GM21737 (cell line): Measurements from ENCODE around the gene GRIN1.
"Not testable (repeated sequence)": the region's sequence is repeated elsewhere in the genome, so short reads cannot be mapped to it uniquely, and the experiment has no call there.

Source experiments
- ATAC-seq: cut with Tn5 transposase; IDR thresholded peaks from one replicate; pipeline ENCODE4 v1.9.1; 2021; ENCODE audit warnings: mild to moderate bottlenecking, moderate library complexity; ENCODE audit not compliant: unreplicated experiment

Gene GRIN1

DNA sequence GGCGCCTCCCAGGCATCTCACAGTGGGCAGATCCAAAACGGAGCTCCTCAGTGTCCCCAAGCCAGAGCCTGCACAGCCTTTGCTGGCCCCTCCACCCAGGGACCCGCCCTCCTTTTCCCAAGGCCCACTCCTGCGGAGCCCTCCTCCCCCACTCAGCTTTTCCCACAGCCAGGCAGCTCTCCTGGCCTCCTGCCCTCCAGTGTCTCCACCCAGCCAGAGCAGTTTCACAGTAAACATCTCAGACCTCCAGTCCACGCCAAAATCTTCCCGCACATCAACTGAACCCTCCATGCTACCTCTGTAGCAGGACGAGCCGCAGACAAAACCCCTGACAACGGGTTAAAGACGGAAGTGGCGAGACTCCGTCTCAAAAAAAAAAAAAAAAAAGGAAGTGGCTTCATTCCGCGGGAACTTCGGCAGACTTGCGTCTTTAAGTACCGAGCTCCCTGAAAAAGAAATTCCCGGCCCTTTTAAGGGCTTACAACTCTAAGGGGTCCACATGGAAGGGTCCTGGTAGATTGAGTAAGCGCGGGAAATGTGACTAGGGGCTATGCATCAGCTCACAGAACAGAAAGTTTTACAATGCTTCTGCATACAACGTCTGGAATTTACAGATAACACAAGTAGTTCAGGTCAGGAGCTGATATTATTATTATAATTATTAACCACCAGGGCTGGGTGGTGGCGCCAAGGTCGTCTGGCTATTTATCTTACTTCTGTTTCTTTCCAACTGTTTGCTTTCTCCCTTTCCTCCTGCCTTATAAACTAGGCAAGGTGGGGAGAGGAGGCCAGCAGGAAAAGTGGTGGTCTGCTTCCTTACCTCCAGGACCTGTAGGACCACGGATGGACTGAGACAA is 11.4 kb upstream of the GRIN1 start:
- no peak for ATAC-seq

DNA sequence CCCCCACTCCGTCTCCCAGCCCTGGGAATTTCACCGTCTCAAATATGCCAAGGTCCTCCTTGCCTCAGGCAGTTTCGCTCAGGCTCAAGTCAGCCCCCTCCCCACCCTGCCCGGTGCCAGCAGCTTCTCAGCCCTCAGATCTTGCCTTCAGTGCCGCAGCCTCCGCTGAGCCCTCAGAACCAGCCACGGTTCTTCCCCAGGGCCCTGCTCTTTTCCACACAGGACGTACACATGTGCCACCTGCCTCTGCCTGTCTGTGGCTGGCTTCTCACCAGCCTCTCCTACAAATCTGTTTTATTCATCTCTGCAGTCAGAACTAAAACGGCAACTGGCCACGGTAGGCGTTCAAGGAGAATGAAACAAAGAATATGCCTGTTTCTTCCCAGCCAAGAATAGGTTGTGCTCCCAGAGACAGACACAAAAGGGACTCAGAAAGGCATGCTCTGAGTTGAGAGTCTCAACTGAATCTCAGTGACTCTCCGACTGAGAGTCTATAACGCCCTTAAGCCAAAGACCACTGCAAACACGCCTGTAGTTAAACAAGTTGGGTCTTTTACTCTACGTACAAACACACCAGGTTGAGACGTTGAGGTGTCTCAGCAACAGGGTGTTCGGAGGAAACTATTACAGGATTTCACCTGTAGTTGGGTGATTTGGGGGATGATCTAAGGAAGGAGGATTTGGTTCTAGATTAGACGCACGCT is 10.6 kb upstream of the GRIN1 start:
- no peak for ATAC-seq

DNA sequence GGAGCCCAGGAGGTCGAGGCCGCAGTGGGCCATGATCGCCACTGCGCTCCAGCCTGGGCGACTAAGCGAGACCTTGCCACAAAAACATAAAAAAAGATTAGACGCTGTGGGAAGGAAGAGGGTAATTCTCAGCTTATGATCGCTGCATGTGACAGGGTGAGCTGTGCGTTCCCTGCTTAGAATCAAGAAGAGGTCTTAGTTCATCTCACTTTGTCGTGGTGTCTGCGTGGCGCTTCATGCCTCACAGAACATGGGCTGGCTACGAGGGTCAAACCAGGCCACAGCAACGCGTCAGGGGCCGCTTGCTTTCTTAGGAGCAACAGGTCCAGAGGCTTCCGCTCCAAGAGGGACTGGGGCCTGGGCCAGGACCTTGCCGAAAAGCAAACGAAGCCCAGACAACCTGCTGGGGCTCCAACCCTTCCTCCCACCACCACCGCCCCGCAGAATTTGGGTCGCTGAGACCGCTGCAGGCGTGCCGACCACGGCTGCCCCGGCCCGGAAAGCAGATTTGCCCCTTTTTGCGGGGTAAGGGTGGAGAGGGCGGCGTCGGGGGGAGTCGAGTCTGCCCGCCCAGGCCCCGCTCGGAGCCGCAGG is 10.0 kb upstream of the GRIN1 start:
- no peak for ATAC-seq

DNA sequence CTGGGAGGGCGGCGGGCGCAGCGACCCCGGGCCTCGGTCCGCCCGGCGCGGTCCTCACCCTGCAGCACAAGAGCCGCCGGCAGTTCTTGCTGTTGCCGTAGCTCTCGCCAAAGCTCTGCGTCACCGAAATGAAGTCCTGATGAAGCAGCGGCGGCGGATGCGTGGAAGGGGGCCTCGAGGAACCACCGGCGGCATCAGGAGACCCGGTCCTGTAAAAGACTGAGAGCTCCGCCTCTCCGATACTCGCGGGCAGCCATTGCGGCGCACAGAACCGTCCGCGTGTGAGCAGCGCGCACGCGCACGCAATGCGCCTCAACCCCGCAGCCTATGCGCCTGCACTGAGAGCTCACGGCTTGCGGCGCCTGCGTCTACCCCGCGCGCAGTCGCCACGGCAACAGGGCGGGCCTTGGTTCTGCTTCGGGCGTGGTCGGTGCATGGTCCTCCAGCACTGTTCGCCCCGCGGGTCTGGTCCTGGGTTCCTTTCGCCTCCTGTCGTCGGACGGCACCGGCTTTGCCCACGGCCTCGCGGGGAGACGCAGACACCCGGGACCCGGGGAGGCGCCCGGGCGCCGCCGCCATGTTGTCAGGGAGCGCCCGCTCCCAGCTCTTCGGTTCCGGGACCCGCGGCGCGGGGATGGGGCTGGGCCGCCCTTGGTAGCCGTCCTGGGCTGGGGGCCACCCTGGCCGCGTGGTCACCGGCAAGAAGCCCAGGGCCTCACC is 9.3 kb upstream of the GRIN1 start:
- peak; percentile 86 for ATAC-seq

DNA sequence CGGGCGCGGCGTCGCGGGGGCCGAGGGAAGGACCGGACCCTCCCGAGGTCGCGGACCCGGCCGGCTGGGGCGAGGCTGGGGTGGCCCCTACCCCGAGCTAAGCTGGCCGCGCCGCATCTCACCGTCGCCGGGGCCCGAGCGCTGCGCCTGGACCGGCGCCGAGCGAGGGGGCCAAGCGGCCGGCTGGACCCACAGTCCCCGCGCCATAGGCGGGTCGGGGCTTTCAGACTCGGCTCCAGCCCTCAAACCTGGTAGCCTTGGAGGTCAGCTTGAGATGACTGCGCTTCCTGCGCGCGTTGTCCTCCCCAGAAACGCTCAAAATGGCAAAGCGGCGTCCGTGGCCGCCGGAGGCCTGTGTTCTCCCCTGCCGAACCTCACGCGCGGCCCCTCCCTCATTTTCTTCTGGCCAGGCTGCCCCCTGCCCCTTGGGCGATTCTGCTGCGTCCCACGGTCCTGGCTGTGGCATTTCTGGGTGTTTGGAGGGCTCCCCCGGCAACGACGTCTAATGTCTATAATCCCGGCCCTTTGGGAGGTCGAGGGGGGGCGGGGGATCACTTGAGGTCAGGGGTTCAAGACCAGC is 8.7 kb upstream of the GRIN1 start:
- no peak for ATAC-seq

DNA sequence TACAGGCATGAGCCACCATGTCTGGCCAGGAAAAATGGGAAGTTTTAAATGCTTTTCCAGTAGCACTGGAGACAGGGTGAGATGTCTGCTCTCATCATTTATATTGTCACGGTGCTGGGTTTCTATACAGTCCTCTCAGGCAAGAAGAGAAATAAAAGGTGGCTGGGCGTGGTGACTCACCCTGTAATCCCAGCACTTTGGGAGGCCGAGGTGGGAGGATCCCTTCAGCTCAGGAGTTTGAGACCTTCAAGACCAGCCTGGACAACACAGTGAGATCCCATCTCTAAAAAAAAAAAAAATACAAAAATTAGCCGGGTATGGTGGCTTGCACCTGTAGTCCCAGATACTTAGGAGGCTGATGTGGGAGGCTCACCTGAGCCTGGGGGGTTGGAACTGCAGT is 4.8 kb upstream of the GRIN1 start:
- no peak for ATAC-seq

DNA sequence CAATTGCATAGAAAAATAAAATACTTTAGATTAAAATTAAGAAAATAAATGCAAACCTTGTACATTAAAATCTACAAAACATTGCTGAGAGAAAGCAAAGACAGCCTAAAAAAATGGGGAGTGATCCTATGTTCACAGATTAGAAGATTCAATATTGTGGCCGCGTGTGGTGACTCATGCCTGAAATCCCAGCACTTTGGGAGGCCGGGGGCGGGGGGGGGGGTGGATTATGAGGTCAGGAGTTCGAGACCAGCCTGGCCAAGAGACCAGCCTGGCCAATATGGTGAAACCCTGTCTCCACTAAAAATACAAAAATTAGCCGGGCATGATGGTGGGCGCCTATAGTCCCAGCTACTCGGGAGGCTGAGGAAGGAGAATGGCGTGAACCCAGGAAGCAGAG is 3.8 kb upstream of the GRIN1 start:
- ATAC-seq, result not testable (repeated sequence)

DNA sequence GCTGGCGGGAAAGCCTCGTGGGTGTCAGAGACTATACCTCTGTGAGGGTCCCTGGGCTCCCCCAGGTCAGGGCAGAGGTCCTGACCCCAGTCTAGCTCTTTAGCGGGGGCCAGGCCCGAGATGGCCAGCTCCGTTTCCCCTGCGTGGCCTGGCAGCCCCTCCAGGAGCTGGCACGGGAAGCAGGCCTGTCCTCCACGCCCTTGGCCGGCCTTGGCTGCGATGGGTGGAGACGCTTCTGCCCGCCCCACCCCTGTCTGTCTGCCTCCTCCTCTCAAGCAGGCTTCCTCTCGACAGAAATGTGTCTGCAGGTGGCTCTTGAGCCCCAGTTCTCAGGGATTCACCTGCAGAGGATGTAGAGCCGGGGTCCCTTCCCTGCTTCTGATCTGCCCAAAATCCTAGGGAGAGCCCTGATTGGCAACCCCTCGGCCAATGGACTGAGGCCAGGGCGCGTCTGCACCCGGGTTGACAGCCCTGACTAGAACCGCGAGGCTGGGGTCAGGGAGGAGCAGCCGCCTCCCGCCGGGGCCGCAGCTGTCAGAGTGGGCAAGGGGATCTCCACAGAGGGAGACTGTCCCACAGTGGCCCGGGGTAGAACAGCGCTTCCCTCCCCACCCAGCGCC is 2.6 kb upstream of the GRIN1 start:
- no peak for ATAC-seq

DNA sequence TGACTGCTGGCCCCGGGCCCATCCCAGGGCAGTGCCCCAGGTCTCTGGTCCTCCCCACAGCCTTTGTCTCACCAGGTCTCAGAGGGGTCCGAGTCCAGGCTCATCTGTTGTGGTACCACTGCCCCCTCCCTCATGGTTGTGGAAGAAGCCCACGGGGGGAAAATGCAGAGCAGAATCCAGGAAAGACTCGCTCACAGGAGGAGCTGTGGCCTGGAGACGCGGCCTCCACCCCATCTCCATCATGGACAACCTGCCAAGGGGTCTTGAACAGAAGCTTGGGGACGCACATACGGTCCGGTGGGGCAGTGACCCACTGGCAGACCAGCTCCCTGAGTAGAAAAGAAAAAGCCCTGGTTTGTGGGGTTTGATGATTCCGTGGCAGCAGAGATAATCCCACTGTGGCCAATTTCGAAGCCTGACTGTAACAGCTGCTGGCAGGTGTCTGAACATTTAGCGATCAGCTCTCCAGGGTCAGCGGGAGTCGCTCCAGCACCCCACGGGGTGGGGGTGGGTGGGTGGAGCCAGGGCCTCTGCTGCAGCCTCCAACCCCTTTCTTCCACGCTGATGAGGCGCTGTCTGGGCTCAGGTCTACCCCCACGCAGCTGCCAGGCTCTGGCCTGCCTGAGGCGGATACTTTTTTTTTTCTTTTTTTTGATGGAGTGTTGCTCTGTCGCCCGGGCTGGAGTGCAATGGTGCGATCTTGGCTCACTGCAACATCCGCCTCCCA is 1.9 kb upstream of the GRIN1 start:
- no peak for ATAC-seq

DNA sequence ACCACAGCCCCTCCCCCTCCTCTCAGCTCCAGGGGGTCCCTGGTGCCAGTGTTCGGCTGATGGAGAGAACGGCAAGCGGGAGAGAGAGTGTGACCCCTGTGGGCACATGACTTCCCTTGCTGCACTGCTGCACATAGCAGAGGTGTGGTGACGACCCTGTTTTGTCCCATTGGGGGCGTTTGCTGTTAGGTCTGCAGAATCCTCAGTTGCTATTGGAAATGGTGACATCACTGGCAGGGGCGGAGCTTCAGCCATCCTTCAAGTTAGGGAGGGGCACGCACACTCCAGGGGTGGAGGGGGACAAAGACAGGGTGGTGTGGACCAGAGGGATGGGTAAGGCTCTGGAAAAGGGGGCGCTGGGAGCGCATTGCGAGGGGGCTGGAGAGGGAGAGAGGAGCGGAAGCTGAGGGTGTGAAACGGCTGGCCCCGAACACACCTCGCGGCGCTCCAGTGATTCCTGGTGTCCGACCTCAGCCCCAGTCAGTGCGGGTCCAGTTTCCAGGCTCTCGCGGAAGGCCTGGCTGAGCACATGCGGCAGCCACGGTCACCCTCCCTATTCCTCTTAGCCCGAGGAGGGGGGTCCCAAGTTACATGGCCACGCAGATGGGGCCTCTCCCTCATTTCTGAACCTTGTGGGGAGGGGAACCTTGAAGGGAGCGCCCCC is 764 bp upstream of the GRIN1 start:
- ATAC-seq, result no peak

DNA sequence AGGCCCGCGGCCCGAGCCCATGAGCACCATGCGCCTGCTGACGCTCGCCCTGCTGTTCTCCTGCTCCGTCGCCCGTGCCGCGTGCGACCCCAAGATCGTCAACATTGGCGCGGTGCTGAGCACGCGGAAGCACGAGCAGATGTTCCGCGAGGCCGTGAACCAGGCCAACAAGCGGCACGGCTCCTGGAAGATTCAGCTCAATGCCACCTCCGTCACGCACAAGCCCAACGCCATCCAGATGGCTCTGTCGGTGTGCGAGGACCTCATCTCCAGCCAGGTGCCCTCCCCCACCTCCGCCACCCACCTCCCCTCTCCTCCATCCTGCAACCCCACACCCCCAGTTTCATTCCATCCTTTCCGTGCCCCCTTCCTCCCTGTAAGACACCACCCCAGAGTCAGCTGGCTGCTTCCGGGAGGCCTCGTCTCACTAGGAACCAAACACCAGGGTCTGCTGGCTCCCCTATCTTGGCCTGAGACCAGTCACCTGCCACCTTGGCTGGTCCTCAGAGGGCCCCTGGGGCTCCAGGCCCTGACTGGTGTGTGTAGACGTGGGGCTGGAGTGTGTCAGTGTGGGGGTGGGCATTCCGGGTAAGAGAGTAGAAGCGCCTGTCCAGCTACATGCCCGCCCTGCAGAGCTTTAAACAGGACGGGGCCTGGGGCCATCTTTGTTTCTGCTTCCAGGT is 655 bp downstream of the GRIN1 start:
- ATAC-seq, result no peak

DNA sequence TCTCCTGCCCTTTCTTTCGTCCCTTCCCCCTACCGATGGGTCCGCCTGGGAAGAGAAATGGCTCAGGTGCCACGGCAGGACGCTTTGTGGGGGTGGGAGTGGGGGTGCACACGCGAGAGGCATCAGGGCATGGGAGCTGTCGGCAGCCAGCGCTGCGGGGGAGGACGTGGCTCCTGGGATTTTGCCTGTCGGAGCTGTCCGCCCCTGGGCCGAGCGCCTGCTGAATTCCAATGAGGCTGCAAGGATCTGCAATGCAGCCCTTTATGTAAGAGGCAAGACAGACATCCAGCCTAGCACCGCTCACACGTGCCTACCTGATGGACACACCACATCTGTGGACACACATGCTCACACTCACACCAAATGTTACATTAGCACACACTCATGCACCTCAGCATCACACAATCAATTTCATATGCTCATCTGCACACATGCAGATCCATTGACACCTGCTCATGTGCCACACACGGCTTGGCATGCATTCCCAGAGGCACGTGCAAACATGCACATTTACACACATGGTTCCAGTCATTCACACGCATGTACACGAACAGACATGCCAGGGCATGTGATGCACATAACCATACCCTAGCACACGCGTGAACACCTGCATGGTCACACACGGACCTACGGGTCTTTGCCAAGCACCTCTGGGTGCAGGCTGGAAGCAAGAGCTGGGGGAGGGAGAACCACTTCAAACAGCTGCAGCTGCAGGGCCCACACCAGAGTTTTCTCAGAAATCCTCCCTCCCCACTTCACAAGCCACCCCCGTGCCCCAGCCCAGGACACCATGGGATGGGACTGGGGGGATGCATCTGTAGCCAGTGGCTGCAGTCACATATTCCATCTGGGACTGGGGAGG is 1.4 kb downstream of the GRIN1 start:
- ATAC-seq, result no peak

DNA sequence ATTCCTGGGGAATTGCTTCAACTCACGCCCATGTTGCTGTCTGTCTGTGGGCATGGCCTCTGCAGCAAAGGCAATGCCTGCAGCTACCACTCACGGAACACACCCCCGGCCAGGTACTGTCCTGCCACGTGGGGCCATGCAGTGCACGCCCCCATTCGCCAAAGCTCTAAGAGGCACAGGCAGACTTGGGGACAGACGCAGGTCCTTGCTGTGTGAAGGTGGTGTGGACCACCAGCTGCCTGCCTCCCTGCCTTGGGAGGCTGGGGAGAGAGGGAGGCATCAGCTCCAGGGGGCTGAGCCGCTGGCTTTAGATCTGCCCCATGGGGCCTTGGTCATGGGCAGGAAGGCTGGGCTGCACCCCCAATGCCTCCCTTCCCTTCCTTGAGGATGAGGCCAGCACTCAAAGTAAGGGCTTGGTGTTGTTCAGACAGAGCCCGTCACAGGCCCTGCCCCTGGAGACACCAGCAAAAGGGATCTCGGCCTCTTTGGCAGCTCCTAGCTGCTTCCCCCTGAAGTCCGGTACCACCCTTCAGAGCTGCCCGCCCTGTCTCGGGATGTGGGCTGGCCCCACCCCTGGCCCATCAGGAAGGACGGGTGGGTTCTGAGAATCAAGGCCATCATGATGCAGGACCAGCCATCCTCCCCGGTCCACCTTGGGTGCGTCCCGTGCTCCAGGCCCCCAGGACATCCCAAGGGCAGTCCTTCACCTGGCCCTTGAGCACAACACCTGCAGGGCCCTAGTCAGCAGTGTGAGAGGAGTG is 2.3 kb downstream of the GRIN1 start:
- no peak for ATAC-seq

DNA sequence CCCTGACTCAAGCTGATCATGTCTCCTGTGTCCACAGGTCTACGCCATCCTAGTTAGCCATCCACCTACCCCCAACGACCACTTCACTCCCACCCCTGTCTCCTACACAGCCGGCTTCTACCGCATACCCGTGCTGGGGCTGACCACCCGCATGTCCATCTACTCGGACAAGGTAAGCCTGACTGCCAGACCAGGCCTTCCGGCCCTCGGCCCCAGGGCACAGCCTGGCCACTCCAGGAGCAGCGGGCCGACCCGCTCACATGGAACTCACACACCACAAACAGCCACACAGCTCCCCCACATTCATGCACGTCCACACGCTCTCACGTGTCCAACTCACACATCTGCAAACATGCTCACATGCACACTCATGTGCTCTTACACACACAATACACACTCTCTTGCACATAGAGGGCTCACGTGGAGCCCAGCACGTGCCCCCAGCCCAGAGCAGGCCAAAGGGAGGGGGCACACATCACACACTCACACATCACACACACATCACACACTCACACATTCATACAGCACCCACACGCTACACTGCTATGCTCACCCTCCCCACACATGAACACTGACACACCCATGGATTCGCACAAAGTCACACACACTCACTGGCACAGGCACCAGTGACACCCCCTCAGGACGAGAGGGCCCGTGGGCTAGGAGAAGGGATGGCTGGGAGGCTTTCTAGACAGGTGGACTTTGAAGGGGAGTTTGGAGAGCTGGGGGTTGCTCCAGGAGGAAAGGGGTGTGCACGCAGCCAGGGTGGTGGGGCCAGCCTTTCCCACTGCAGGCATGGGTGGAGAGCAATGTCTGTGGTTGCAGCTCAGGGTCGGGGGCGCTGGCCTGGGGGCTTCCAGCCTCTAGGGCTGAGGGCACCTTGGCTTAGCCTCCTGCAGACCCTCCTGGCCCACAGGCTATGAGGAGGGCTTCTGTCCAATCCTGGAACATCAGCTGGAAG is 3.3 kb downstream of the GRIN1 start:
- no peak for ATAC-seq

DNA sequence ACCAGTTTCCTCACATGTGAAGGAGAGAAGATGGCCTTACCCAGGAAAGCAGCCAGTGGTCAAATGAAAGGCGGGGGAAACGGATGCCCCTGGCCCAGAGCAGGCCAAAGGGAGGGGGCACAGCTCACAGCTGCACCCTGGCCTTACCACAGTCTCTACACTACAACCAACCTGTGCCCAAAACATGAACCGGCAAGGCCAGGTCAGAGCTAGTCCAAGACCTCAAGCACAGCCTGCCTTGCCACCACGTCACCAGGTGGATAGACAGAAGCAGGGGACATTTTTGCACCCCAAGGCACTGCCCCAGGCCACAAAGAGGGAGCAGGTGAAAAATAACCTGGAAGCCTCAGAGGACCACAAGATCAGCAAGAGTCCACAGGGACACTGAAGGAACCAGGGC is 4.5 kb downstream of the GRIN1 start:
- ATAC-seq, result no peak
